Measurements from ENCODE around the gene LARP4. TPM values are rescaled to one million over a fixed set of nuclear protein-coding genes. Genes with fewer than 3 reads are reported as not detected.

LARP4 gene
- total and polyA plus RNA-seq, 9 of the 15 experiments (the other 6 are each of a cell fraction or from before 2014, with no cell fraction given): 31.6 to 84.5 (median 52.4) TPM

GRCh38 chr12:50477241-50477832 lies 76.7 kb downstream of the LARP4 start (continued):
- TF ChIP-seq PATZ1 (CRISPR knock-in tag; IDR thresholded peaks at IDR 0.05; ENCODE audit: borderline replicate concordance): no peak

- TF ChIP-seq TCFL5 (CRISPR knock-in tag; conservative IDR thresholded peaks at IDR 0.05) (no peak), STAG1 (CRISPR knock-in tag; IDR thresholded peaks at IDR 0.05; ENCODE audit: borderline replicate concordance) (no peak), MITF (IDR thresholded peaks at IDR 0.05) (no peak), HDAC2 (IDR thresholded peaks at IDR 0.05) (no peak), ZNF282 (CRISPR knock-in tag; IDR thresholded peaks at IDR 0.05) (no peak), NR3C1 (CRISPR knock-in tag; IDR thresholded peaks at IDR 0.05) (no peak), TAL1 (IDR thresholded peaks at IDR 0.05) (no peak)
- Histone ChIP-seq H3K4me2 (ENCODE audit: insufficient read depth, low read length) (no peak overlapping the region), H3K27me3 (ENCODE audit: control insufficient read depth in 2 of 2, insufficient read depth in 2 of 2, low read length in 2 of 2) (no peaks in the 10 kb centered on the region), H3K9me3 (replicated peaks; ENCODE audit: control insufficient read depth, insufficient read depth, low read depth, low read length) (no peaks in the 10 kb centered on the region), H2AFZ (ENCODE audit: low read depth, low read length) (no peak overlapping the region), H3K79me2 (ENCODE audit: control insufficient read depth, insufficient read depth, low read length) (no peaks in the 10 kb centered on the region), H3K9me1 (ENCODE audit: control insufficient read depth, insufficient read depth, low read length) (no peaks in the 10 kb centered on the region), H3K4me3 (no peak overlapping the region), H3K36me3 (ENCODE audit: control insufficient read depth, insufficient read depth, low read length) (peaks cover 14% of the 10 kb centered on the region; the same call in 1 of the 3 replicates), H4K20me1 (replicated peaks; ENCODE audit: control insufficient read depth, insufficient read depth, low read length) (no peaks in the 10 kb centered on the region), H3K27ac (ENCODE audit: extremely low read depth, low read depth, low read length) (no peak overlapping the region), H3K4me1 (replicated peaks in 1 of 2; ENCODE audit: control insufficient read depth in 2 of 2, insufficient read depth in 2 of 2, low read length in 2 of 2) (no peaks in the 10 kb centered on the region), H3K9ac (ENCODE audit: insufficient read depth in 1 of 2, low read depth in 2 of 2, low read length in 2 of 2) (no peak overlapping the region)
- 49% methylated on average over 4 of the region's 4 CpGs for WGBS (ENCODE audit: insufficient coverage, low coverage, missing lambda C conversion rate)
- intact Hi-C loops (cut with micrococcal nuclease): no loop called here
- FAIRE-seq (no peak), ATAC-seq (no peak), DNase-seq (ENCODE audit: extremely low read depth in 1 of 4, low spot score in 3 of 4) (no peak)
- ChIA-PET CTCF (ENCODE audit: low intra/inter-chr PET ratio) (no interaction called here), POLR2A (interaction anchor here (1.5 kb wide), 1 partner anchor 23 kb away, joined by 3 read pairs; no protein-coding TSS in a partner anchor)
- in situ Hi-C loops (cut with MboI): no loop called here
- no TSS peak for BruUV-seq (replicated peaks)
Measured at GRCh38 chr12:50482571-50482970, 81.9 kb downstream of the LARP4 start.
